Measurements from ENCODE around the gene EFHD2.

GRCh38 chr1:15362737-15363128 is 47.0 kb upstream of the EFHD2 start:
- TF ChIP-seq CTCF (IDR thresholded peaks at IDR 0.05) (no peak), POLR2A (IDR thresholded peaks at IDR 0.05) (no peak)
